Caco-2 (cell line): ENCODE measurements around the gene AKT2. TPM values are rescaled to one million over a fixed set of nuclear protein-coding genes. Genes with fewer than 3 reads are reported as not detected.

Experiments used
- BruUV-seq: library from RNA; stranded (reverse); fragments of 400-500 nt; replicated peaks from 2 replicates; lab custom pipeline; 2021; lab: Mats Ljungman, UMichigan
- CTCF ChIA-PET: fragments of 300-600 bp; sonication (Branson Sonifier 250); formaldehyde crosslinking; loops from one replicate; lab custom pipeline; 2022; ENCODE audit warnings: antibody characterized with exemption; lab: Charles Lee
- POLR2A ChIA-PET: fragments of 300-600 bp; sonication (Branson Sonifier 250); formaldehyde crosslinking; loops from one replicate; lab custom pipeline; 2022; ENCODE audit warnings: antibody characterized with exemption; lab: Charles Lee
- DNase-seq, 2 experiments: peaks; one replicate each; pipeline versions ENCODE4 v3.0.0 to v3.0.0-alpha.2; 2020 to 2022
- H3K27me3 ChIP-seq: replicated peaks from 2 replicates; pipeline ENCODE4 v1.6.0; 2011; ENCODE audit warnings: low read length; ENCODE audit not compliant: control insufficient read depth, insufficient read depth
- H3K36me3 ChIP-seq: 2 replicates; pipeline ENCODE4 v1.5.1; 2011; ENCODE audit warnings: low read length; ENCODE audit not compliant: control insufficient read depth, insufficient read depth
- H3K4me1 ChIP-seq: fragments of 250-450 bp; sonication (Bioruptor Pico); 2 replicates; pipeline ENCODE4 v1.5.1; 2020; ENCODE audit warnings: mild to moderate bottlenecking
- H3K4me3 ChIP-seq: 2 replicates; pipeline ENCODE4 v1.5.1; 2011; ENCODE audit warnings: low read depth, mild to moderate bottlenecking, control low read depth, low read length
- H3K9me3 ChIP-seq: fragments of 250-450 bp; sonication (Bioruptor Pico); 2 replicates; pipeline ENCODE4 v1.5.1; 2020; ENCODE audit warnings: mild to moderate bottlenecking, moderate library complexity
- H3K27ac Mint-ChIP-seq: one replicate; pipeline ENCODE4 v1.8.0; 2022; ENCODE audit warnings: mixed read lengths; ENCODE audit not compliant: unreplicated experiment
- H3K27me3 Mint-ChIP-seq: one replicate; pipeline ENCODE4 v1.8.0; 2022; ENCODE audit warnings: mixed read lengths; ENCODE audit not compliant: insufficient read depth, unreplicated experiment
- H3K36me3 Mint-ChIP-seq: one replicate; pipeline ENCODE4 v1.8.0; 2022; ENCODE audit warnings: mild to moderate bottlenecking, mixed read lengths; ENCODE audit not compliant: insufficient read depth, unreplicated experiment
- H3K4me1 Mint-ChIP-seq: one replicate; pipeline ENCODE4 v1.8.0; 2022; ENCODE audit warnings: low read depth, mixed read lengths; ENCODE audit not compliant: unreplicated experiment
- H3K4me3 Mint-ChIP-seq: one replicate; pipeline ENCODE4 v1.8.0; 2022; ENCODE audit warnings: mild to moderate bottlenecking, moderate library complexity, mixed read lengths; ENCODE audit not compliant: unreplicated experiment
- H3K9me3 Mint-ChIP-seq: one replicate; pipeline ENCODE4 v1.8.0; 2022; ENCODE audit warnings: mixed read lengths; ENCODE audit not compliant: unreplicated experiment
- intact Hi-C: fragments of 100-400 bp; cut with micrococcal nuclease; formaldehyde crosslinking; loops from one replicate; pipeline ENCODE4 v1.10.0; 2022; ENCODE audit not compliant: unreplicated experiment
- total RNA-seq: library from RNA; stranded (reverse); gene quantifications from 2 replicates; pipeline ENCODE4 v1.2.3, GENCODE V29; 2022
- TF ChIP-seq, protein P1 (sequence below), 2 experiments: fragments of 200-600 bp in 1 of 2; IDR thresholded peaks; 1 replicate in 1 of 2; 2 replicates in 1 of 2; pipeline versions ENCODE4 v1.5.1 to v1.8.0; 2011 to 2022; ENCODE audit warnings: antibody characterized with exemption in 1 of 2, control low read depth in 1 of 2, inconsistent platforms in 1 of 2, low read depth in 1 of 2, low read length in 1 of 2, mild to moderate bottlenecking in 1 of 2, moderate library complexity in 1 of 2; ENCODE audit not compliant: insufficient read depth in 1 of 2, severe bottlenecking in 1 of 2, unreplicated experiment in 1 of 2

The AKT2 gene
- total RNA-seq, 1 experiment from 2014 or later = 169 TPM

- Histone ChIP-seq H3K36me3 (peaks cover 1% of the 10 kb centered on the region; the same call in 1 of the 2 replicates), H3K27me3 (no peaks in the 10 kb centered on the region), H3K4me3 (no peak overlapping the region), H3K9me3 (no peaks in the 10 kb centered on the region), H3K4me1 (no peaks in the 10 kb centered on the region)
- TF ChIP-seq, protein P1, sequence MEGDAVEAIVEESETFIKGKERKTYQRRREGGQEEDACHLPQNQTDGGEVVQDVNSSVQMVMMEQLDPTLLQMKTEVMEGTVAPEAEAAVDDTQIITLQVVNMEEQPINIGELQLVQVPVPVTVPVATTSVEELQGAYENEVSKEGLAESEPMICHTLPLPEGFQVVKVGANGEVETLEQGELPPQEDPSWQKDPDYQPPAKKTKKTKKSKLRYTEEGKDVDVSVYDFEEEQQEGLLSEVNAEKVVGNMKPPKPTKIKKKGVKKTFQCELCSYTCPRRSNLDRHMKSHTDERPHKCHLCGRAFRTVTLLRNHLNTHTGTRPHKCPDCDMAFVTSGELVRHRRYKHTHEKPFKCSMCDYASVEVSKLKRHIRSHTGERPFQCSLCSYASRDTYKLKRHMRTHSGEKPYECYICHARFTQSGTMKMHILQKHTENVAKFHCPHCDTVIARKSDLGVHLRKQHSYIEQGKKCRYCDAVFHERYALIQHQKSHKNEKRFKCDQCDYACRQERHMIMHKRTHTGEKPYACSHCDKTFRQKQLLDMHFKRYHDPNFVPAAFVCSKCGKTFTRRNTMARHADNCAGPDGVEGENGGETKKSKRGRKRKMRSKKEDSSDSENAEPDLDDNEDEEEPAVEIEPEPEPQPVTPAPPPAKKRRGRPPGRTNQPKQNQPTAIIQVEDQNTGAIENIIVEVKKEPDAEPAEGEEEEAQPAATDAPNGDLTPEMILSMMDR (IDR thresholded peaks at IDR 0.05; ENCODE audit: insufficient read depth in 1 of 2, low read depth in 1 of 2, low read length in 1 of 2, severe bottlenecking in 1 of 2, unreplicated experiment in 1 of 2) = no peak
- Mint-ChIP-seq H3K4me1 (no peaks in the 10 kb centered on the region), H3K9me3 (no peaks in the 10 kb centered on the region), H3K36me3 (peaks cover 71% of the 10 kb centered on the region), H3K4me3 (no peak overlapping the region), H3K27ac (no peak overlapping the region), H3K27me3 (no peaks in the 10 kb centered on the region)
- BruUV-seq = no TSS peak
- no peak for DNase-seq
- intact Hi-C loops = no loop called here
- ChIA-PET CTCF (no interaction called here), POLR2A (no interaction called here)
These were observed 37.9 kb upstream of the AKT2 start for GRCh38 chr19:40322951-40323615.

- peaks cover 1% of the 10 kb centered on the region; the same call in 1 of the 2 replicates for H3K36me3 ChIP-seq
- H3K27ac Mint-ChIP-seq = no peak overlapping the region
- no peak overlapping the region for H3K4me3 ChIP-seq
- no peaks in the 10 kb centered on the region for H3K9me3 Mint-ChIP-seq
- no peak overlapping the region for H3K4me3 Mint-ChIP-seq
- TF ChIP-seq, protein P1 (IDR thresholded peaks at IDR 0.05; ENCODE audit: insufficient read depth in 1 of 2, low read depth in 1 of 2, low read length in 1 of 2, severe bottlenecking in 1 of 2, unreplicated experiment in 1 of 2) = no peak
- no peaks in the 10 kb centered on the region for H3K9me3 ChIP-seq
- no peaks in the 10 kb centered on the region for H3K4me1 Mint-ChIP-seq
- intact Hi-C loops = no loop called here
- CTCF ChIA-PET = no interaction called here
- no peaks in the 10 kb centered on the region for H3K27me3 Mint-ChIP-seq
- no peak for DNase-seq
- no peaks in the 10 kb centered on the region for H3K27me3 ChIP-seq
- peaks cover 69% of the 10 kb centered on the region for H3K36me3 Mint-ChIP-seq
- H3K4me1 ChIP-seq = no peaks in the 10 kb centered on the region
- POLR2A ChIA-PET = no interaction called here
- no TSS peak for BruUV-seq
These were observed 37.1 kb upstream of the AKT2 start for GRCh38 chr19:40322271-40322610.

- POLR2A ChIA-PET = interaction anchor here (0.5 kb wide), 1 partner anchor 42 kb away, joined by 3 read pairs; no protein-coding TSS in a partner anchor
- no peak overlapping the region for H3K27ac Mint-ChIP-seq
- Histone ChIP-seq H3K9me3 (no peaks in the 10 kb centered on the region), H3K36me3 (peaks cover 1% of the 10 kb centered on the region; the same call in 1 of the 2 replicates), H3K4me3 (no peak overlapping the region), H3K27me3 (no peaks in the 10 kb centered on the region), H3K4me1 (no peaks in the 10 kb centered on the region)
- CTCF ChIA-PET = no interaction called here
- H3K4me1 Mint-ChIP-seq = no peaks in the 10 kb centered on the region
- intact Hi-C loops = no loop called here
- no peak for DNase-seq
- no peaks in the 10 kb centered on the region for H3K27me3 Mint-ChIP-seq
- BruUV-seq = no TSS peak
- H3K9me3 Mint-ChIP-seq = no peaks in the 10 kb centered on the region
- H3K4me3 Mint-ChIP-seq = no peak overlapping the region
- H3K36me3 Mint-ChIP-seq = peaks cover 64% of the 10 kb centered on the region
- TF ChIP-seq, protein P1 (IDR thresholded peaks at IDR 0.05; ENCODE audit: insufficient read depth in 1 of 2, low read depth in 1 of 2, low read length in 1 of 2, severe bottlenecking in 1 of 2, unreplicated experiment in 1 of 2) = no peak
These were observed 36.6 kb upstream of the AKT2 start for GRCh38 chr19:40321566-40322270.
